ENCODE measurements around the gene BCDIN3D.
"Not testable (repeated sequence)": the region's sequence is repeated elsewhere in the genome, so short reads cannot be mapped to it uniquely, and the experiment has no call there.

BCDIN3D gene

GRCh38 chr12:49855890-49856289 lies 13.0 kb upstream of the BCDIN3D start:
- DNase-seq = not testable (repeated sequence)

GRCh38 chr12:49854976-49855375 lies 12.1 kb upstream of the BCDIN3D start:
- DNase-seq = no peak

- DNase-seq = no peak
These were observed 10.8 kb upstream of the BCDIN3D start for GRCh38 chr12:49853671-49854070.

GRCh38 chr12:49847161-49847560 lies 4.3 kb upstream of the BCDIN3D start:
- DNase-seq = no peak

GRCh38 chr12:49846032-49846431 lies 3.1 kb upstream of the BCDIN3D start:
- DNase-seq = no peak

- no peak for DNase-seq
These were observed 1.1 kb upstream of the BCDIN3D start for GRCh38 chr12:49843876-49844437.

- DNase-seq = no peak
These were observed 505 bp upstream of the BCDIN3D start for GRCh38 chr12:49843411-49843810.

GRCh38 chr12:49838973-49839633 lies 3.8 kb downstream of the BCDIN3D start:
- DNase-seq = peak; percentile 62

- DNase-seq = no peak
These were observed 10.0 kb downstream of the BCDIN3D start for GRCh38 chr12:49832836-49833421.

- no peak for DNase-seq
These were observed 11.2 kb downstream of the BCDIN3D start for GRCh38 chr12:49831717-49832116.

GRCh38 chr12:49828133-49829091 lies 14.5 kb downstream of the BCDIN3D start, which contains the start of gene NCKAP5L:
Gene NCKAP5L (minus strand): TSS chr12:49828413. CDS start chr12:49804044, 24,369 bp downstream.
- peak; percentile 96 for DNase-seq

GRCh38 chr12:49827401-49828099 lies 15.4 kb downstream of the BCDIN3D start:
- DNase-seq = peak; percentile 49

- DNase-seq = no peak
These were observed 15.9 kb downstream of the BCDIN3D start for GRCh38 chr12:49827051-49827400.

- DNase-seq = no peak
These were observed 16.9 kb downstream of the BCDIN3D start for GRCh38 chr12:49825971-49826421.

- no peak for DNase-seq
These were observed 17.4 kb downstream of the BCDIN3D start for GRCh38 chr12:49825360-49825970.

GRCh38 chr12:49824895-49825294 lies 18.0 kb downstream of the BCDIN3D start:
- DNase-seq = peak; percentile 8

GRCh38 chr12:49824416-49824815 lies 18.5 kb downstream of the BCDIN3D start:
- no peak for DNase-seq

- no peak for DNase-seq
These were observed 19.0 kb downstream of the BCDIN3D start for GRCh38 chr12:49823951-49824350.

GRCh38 chr12:49823350-49823749 lies 19.6 kb downstream of the BCDIN3D start:
- DNase-seq = no peak

GRCh38 chr12:49821373-49822287 lies 21.3 kb downstream of the BCDIN3D start:
- DNase-seq = no peak

- no peak for DNase-seq
These were observed 23.1 kb downstream of the BCDIN3D start for GRCh38 chr12:49819786-49820185.

Measured in CD4-positive, alpha-beta T cell treated with Interleukin-12 subunit alpha and Interleukin-12 subunit beta, for 1 hour (primary cell).